H9 (cell line): ENCODE measurements around the gene SLC35F6. TPM values are rescaled to one million over a fixed set of nuclear protein-coding genes. Genes with fewer than 3 reads are reported as not detected.

ENCODE experiments used
- DNase-seq: peaks from one replicate; pipeline ENCODE4 v3.0.0-alpha.2; 2017
- H2AFZ ChIP-seq: one replicate; pipeline ENCODE4 v1.6.1; 2013; ENCODE audit warnings: mild to moderate bottlenecking, low read length, control low read depth, moderate library complexity
- H2AK5ac ChIP-seq: 2 replicates; pipeline ENCODE4 v1.6.1; 2013; ENCODE audit warnings: low read length, control low read depth, mixed read lengths; ENCODE audit not compliant: insufficient read length
- H2BK120ac ChIP-seq: one replicate; pipeline ENCODE4 v1.6.1; 2013; ENCODE audit warnings: low read depth, mild to moderate bottlenecking, low read length, control low read depth, inconsistent platforms; ENCODE audit not compliant: poor library complexity, severe bottlenecking
- H2BK12ac ChIP-seq: 2 replicates; pipeline ENCODE4 v1.6.1; 2013; ENCODE audit warnings: low read length, control low read depth, mixed read lengths, low read depth; ENCODE audit not compliant: insufficient read length
- H2BK15ac ChIP-seq: 2 replicates; pipeline ENCODE4 v1.6.1; 2013; ENCODE audit warnings: low read depth, low read length, control low read depth
- H2BK20ac ChIP-seq: one replicate; pipeline ENCODE4 v1.6.1; 2013; ENCODE audit warnings: low read depth, mild to moderate bottlenecking, low read length, control low read depth, inconsistent platforms; ENCODE audit not compliant: poor library complexity, severe bottlenecking
- H2BK5ac ChIP-seq: 2 replicates; pipeline ENCODE4 v1.6.1; 2013; ENCODE audit warnings: low read length, control low read depth, mixed read lengths; ENCODE audit not compliant: insufficient read length
- H3K14ac ChIP-seq: 2 replicates; pipeline ENCODE4 v1.6.1; 2013; ENCODE audit warnings: low read length, control low read depth; ENCODE audit not compliant: insufficient read depth
- H3K18ac ChIP-seq: 2 replicates; pipeline ENCODE4 v1.6.1; 2013; ENCODE audit warnings: low read depth, mild to moderate bottlenecking, mixed read lengths, low read length, control low read depth; ENCODE audit not compliant: insufficient read length
- H3K23ac ChIP-seq: 2 replicates; pipeline ENCODE4 v1.6.1; 2013; ENCODE audit warnings: low read length, control low read depth, mixed read lengths, low read depth; ENCODE audit not compliant: insufficient read length
- H3K23me2 ChIP-seq: 2 replicates; pipeline ENCODE4 v1.6.1; 2013; ENCODE audit warnings: low read depth, mild to moderate bottlenecking, mixed read lengths, low read length, control low read depth; ENCODE audit not compliant: insufficient read length, poor library complexity, severe bottlenecking
- H3K27ac ChIP-seq: 2 replicates; pipeline ENCODE4 v1.5.1; 2013; ENCODE audit warnings: low read length, control low read depth, mixed read lengths, low read depth; ENCODE audit not compliant: insufficient read length
- H3K27me3 ChIP-seq: 2 replicates; pipeline ENCODE4 v1.6.1; 2013; ENCODE audit warnings: low read length, control low read depth, inconsistent platforms; ENCODE audit not compliant: insufficient read depth
- H3K4ac ChIP-seq: 2 replicates; pipeline ENCODE4 v1.6.1; 2013; ENCODE audit warnings: low read depth, mild to moderate bottlenecking, control low read depth, inconsistent platforms, low read length, moderate library complexity
- H3K4me1 ChIP-seq: 2 replicates; pipeline ENCODE4 v1.6.1; 2013; ENCODE audit warnings: low read length, control low read depth, inconsistent platforms; ENCODE audit not compliant: insufficient read depth
- H3K4me2 ChIP-seq: 2 replicates; pipeline ENCODE4 v1.6.1; 2013; ENCODE audit warnings: low read length, control low read depth, mixed read lengths; ENCODE audit not compliant: insufficient read length, insufficient read depth
- H3K56ac ChIP-seq: 2 replicates; pipeline ENCODE4 v1.6.1; 2013; ENCODE audit warnings: low read depth, mild to moderate bottlenecking, mixed read lengths, low read length, control low read depth; ENCODE audit not compliant: insufficient read length
- H3K79me1 ChIP-seq: 2 replicates; pipeline ENCODE4 v1.6.1; 2013; ENCODE audit warnings: low read depth, mild to moderate bottlenecking, moderate library complexity, low read length, control low read depth, inconsistent platforms; ENCODE audit not compliant: insufficient read depth, poor library complexity, severe bottlenecking
- H3K79me2 ChIP-seq: 2 replicates; pipeline ENCODE4 v1.6.1; 2013; ENCODE audit warnings: low read length, control low read depth, inconsistent platforms; ENCODE audit not compliant: insufficient read depth
- H3K9ac ChIP-seq: 2 replicates; pipeline ENCODE4 v1.6.1; 2013; ENCODE audit warnings: low read length, control low read depth, mixed read lengths; ENCODE audit not compliant: insufficient read length; ENCODE audit errors: extremely low read depth
- H3K9me3 ChIP-seq: one replicate; pipeline ENCODE4 v1.6.1; 2013; ENCODE audit warnings: low read depth, low read length, inconsistent platforms; ENCODE audit not compliant: control insufficient read depth
- H3T11ph ChIP-seq: one replicate; pipeline ENCODE4 v1.6.1; 2013; ENCODE audit warnings: mild to moderate bottlenecking, low read length, control low read depth, inconsistent platforms
- H4K20me1 ChIP-seq: one replicate; pipeline ENCODE4 v1.6.1; 2013; ENCODE audit not compliant: control insufficient read depth, insufficient read length, insufficient read depth
- H4K5ac ChIP-seq: 2 replicates; pipeline ENCODE4 v1.6.1; 2013; ENCODE audit warnings: low read depth, mild to moderate bottlenecking, mixed read lengths, low read length, control low read depth; ENCODE audit not compliant: insufficient read length
- H4K8ac ChIP-seq: replicated peaks from 2 replicates; pipeline ENCODE4 v1.6.1; 2013; ENCODE audit warnings: low read length, control low read depth, mixed read lengths, low read depth; ENCODE audit not compliant: insufficient read length
- H4K91ac ChIP-seq: 2 replicates; pipeline ENCODE4 v1.6.1; 2013; ENCODE audit warnings: low read depth, mild to moderate bottlenecking, moderate library complexity, mixed read lengths, low read length, control low read depth; ENCODE audit not compliant: insufficient read length
- H3K27ac Mint-ChIP-seq, 3 experiments: 2 replicates in 2 of 3; 3 replicates in 1 of 3; pipeline ENCODE4 v1.8.0; 2020 to 2021; ENCODE audit warnings: mixed read lengths in 3 of 3, mild to moderate bottlenecking in 1 of 3, moderate library complexity in 1 of 3
- H3K27me3 Mint-ChIP-seq: 2 replicates; pipeline ENCODE4 v1.8.0; 2021; ENCODE audit warnings: low read depth, mild to moderate bottlenecking, moderate library complexity, mixed read lengths
- H3K36me3 Mint-ChIP-seq, 3 experiments: 2 replicates in 2 of 3; 3 replicates in 1 of 3; pipeline ENCODE4 v1.8.0; 2020 to 2021; ENCODE audit warnings: low read depth in 3 of 3, mixed read lengths in 3 of 3; ENCODE audit not compliant: insufficient read depth in 1 of 3
- H3K4me1 Mint-ChIP-seq, 2 experiments: 2 replicates each; pipeline ENCODE4 v1.8.0; 2020; ENCODE audit warnings: mixed read lengths in 2 of 2
- H3K4me3 Mint-ChIP-seq, 2 experiments: 2 replicates in 1 of 2; 3 replicates in 1 of 2; pipeline ENCODE4 v1.8.0; 2020 to 2021; ENCODE audit warnings: mild to moderate bottlenecking in 2 of 2, mixed read lengths in 2 of 2, moderate library complexity in 1 of 2
- H3K9me3 Mint-ChIP-seq, 2 experiments: 2 replicates in 1 of 2; 3 replicates in 1 of 2; pipeline ENCODE4 v1.8.0; 2020; ENCODE audit warnings: mild to moderate bottlenecking in 2 of 2, mixed read lengths in 2 of 2, moderate library complexity in 1 of 2
- WGBS: extraction: QIAGEN DNeasy Blood & Tissue Kit; methylation state at CpG from one replicate; pipeline ENCODE4 v1.1.7; 2013; ENCODE audit warnings: missing lambda C conversion rate, low lambda C conversion rate, mixed read lengths; ENCODE audit not compliant: insufficient read length; ENCODE audit errors: extremely low coverage; 5-methylcytosine and 5-hydroxymethylcytosine counted together
- total RNA-seq: library from RNA; stranded (reverse); gene quantifications from 2 replicates; pipeline ENCODE4 v1.2.1, GENCODE V29; 2021
- TF ChIP-seq, protein P1 (sequence below): fragments of 200-600 bp; sonication (generic); conservative IDR thresholded peaks from 3 replicates; pipeline ENCODE4 v1.8.0; 2021; ENCODE audit warnings: antibody characterized with exemption, mild to moderate bottlenecking

Gene SLC35F6
- total RNA-seq, 1 experiment from 2014 or later = 15.7 TPM

DNA sequence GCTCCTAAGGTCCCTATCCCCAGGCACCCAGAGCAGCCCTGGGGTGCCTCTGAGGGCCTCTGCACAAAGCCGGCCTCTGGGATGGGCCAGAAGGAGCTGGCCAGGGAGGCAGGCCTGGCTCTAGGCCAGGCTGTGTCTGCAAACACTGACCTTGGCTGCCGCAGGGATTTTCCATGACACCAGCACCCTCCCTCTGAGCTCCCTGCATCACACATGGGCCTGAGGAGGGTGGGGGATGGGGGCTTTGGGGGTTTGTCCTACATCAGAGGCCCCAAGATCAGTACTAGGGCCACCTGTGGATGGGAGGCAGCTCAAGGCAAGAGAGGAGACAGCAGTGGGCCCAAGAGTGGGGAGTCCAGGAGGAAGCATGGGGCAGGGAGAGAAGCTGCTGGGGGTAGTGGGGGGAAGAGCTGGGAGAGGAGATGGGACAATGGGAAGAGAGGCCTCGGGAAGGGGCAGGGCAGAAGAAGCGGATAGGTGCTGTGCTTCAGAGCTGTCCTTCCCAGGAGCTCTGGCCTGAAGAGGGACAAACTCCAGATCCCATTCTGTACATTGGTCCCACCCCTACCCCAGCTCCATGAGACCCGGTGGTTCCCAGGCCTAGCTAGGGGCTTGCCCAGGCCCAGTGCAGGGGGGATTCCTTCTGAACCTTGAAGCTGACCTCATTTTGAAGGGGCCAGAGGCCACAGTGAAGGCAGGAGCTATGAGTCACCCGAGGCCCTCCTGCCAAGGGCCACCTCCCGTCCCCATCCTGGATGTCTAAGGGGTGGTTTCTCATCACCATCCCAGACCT lies 43.6 kb upstream of the SLC35F6 start:
- Histone ChIP-seq H3K4me2 (no peak overlapping the region), H3K23me2 (no peaks in the 10 kb centered on the region), H3K4ac (no peak overlapping the region), H3K14ac (no peak overlapping the region), H2AK5ac (no peak overlapping the region), H3K9me3 (no peaks in the 10 kb centered on the region), H3K79me1 (no peaks in the 10 kb centered on the region), H3K23ac (no peak overlapping the region), H3K4me1 (peaks cover 4% of the 10 kb centered on the region; the same call in 1 of the 2 replicates), H4K8ac (no peak overlapping the region), H2AFZ (no peak overlapping the region), H2BK15ac (no peak overlapping the region), H4K5ac (no peak overlapping the region), H3K27ac (no peak overlapping the region), H2BK5ac (no peak overlapping the region), H4K20me1 (no peaks in the 10 kb centered on the region), H2BK20ac (no peak overlapping the region), H3K79me2 (no peaks in the 10 kb centered on the region), H3T11ph (no peak overlapping the region), H3K9ac (no peak overlapping the region), H3K27me3 (no peaks in the 10 kb centered on the region), H2BK120ac (no peak overlapping the region), H2BK12ac (no peak overlapping the region), H4K91ac (no peak overlapping the region), H3K18ac (peak overlapping the region; percentile 36), H3K56ac (no peak overlapping the region)
- H3K27me3 Mint-ChIP-seq = peaks cover 3% of the 10 kb centered on the region; the same call in 1 of the 2 replicates
- DNase-seq = no peak
- H3K4me1 Mint-ChIP-seq = peaks cover 13 to 18% of the 10 kb centered on the region in 2 experiments
- peak overlapping the region in 1 of 3 experiments; percentile 84; a peak in 1 of 7 replicates for H3K27ac Mint-ChIP-seq
- no peaks in the 10 kb centered on the region for H3K36me3 Mint-ChIP-seq
- no peak overlapping the region for H3K4me3 Mint-ChIP-seq
- TF ChIP-seq, protein P1, sequence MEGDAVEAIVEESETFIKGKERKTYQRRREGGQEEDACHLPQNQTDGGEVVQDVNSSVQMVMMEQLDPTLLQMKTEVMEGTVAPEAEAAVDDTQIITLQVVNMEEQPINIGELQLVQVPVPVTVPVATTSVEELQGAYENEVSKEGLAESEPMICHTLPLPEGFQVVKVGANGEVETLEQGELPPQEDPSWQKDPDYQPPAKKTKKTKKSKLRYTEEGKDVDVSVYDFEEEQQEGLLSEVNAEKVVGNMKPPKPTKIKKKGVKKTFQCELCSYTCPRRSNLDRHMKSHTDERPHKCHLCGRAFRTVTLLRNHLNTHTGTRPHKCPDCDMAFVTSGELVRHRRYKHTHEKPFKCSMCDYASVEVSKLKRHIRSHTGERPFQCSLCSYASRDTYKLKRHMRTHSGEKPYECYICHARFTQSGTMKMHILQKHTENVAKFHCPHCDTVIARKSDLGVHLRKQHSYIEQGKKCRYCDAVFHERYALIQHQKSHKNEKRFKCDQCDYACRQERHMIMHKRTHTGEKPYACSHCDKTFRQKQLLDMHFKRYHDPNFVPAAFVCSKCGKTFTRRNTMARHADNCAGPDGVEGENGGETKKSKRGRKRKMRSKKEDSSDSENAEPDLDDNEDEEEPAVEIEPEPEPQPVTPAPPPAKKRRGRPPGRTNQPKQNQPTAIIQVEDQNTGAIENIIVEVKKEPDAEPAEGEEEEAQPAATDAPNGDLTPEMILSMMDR = no peak
- no peaks in the 10 kb centered on the region for H3K9me3 Mint-ChIP-seq
- WGBS = no CpG with 5 or more reads among the region's 7 CpGs
